ENCODE data around the gene KLF13. TPM values are rescaled to one million over a fixed set of nuclear protein-coding genes. Genes with fewer than 3 reads are reported as not detected.

Gene KLF13
- total and polyA plus RNA-seq, 2 experiments from 2014 or later = 23.5 to 28.6 TPM

DNA sequence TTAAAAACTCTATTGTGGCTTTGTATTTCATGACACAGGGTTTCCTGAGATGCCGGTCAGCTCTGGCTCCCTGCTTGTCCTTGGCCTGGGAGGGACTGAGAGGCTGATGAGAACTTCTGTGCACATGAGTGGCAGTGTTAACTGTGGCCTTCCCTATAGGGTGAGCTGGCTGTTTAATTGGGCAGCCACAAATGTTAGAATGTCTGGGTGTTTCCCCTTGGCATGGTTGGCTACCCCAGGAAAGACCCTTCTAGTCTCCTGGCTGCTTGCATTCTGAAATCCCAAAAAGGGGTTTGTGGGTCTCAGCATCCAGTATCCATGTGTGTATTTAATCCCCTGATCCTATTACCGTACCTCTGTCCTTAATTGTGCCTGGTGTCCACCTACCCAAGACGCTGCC is 3.0 kb upstream of the KLF13 start (continued):
- no peak for TF ChIP-seq ZNF462 (CRISPR knock-in tag; IDR thresholded peaks at IDR 0.05)
- no peak for TF ChIP-seq EZH2 (IDR thresholded peaks at IDR 0.05; ENCODE audit: low read depth, unreplicated experiment)
- no peak for TF ChIP-seq REST (IDR thresholded peaks at IDR 0.05; ENCODE audit: unreplicated experiment)

- Histone ChIP-seq H3K4me3 (no peak overlapping the region), H4K20me1 (replicated peaks; ENCODE audit: insufficient read depth) (peaks cover 4% of the 10 kb centered on the region; the same call in 1 of the 2 replicates), H3K4me2 (no peak overlapping the region), H2AFZ (no peak overlapping the region), H3K4me1 (ENCODE audit: insufficient read depth) (peaks cover 15% of the 10 kb centered on the region; the same call in 1 of the 2 replicates), H3F3A (replicated peaks; ENCODE audit: low read depth) (0 out of 2 replicates have a peak, but pooled peaks cover 4% of the 10 kb centered on the region), H3K27ac (ENCODE audit: low read depth) (no peak overlapping the region), H3K36me3 (ENCODE audit: insufficient read depth) (no peaks in the 10 kb centered on the region), H3K27me3 (ENCODE audit: insufficient read depth) (peaks cover 16% of the 10 kb centered on the region; the same call in 1 of the 2 replicates), H3K79me2 (replicated peaks; ENCODE audit: insufficient read depth) (peaks cover 6% of the 10 kb centered on the region; the same call in 1 of the 2 replicates), H3K9me2 (ENCODE audit: insufficient read depth) (no peaks in the 10 kb centered on the region)
- Mint-ChIP-seq H3K27ac (no peak overlapping the region), H3K27me3 (ENCODE audit: insufficient read depth, low read depth, poor library complexity) (peaks cover 9% of the 10 kb centered on the region), H3K36me3 (ENCODE audit: low read depth) (no peaks in the 10 kb centered on the region; the same call in 2 of the 3 replicates), H3K9me3 (peaks cover 4% of the 10 kb centered on the region; the same call in 1 of the 3 replicates), H3K4me1 (peaks cover 20% of the 10 kb centered on the region), H3K4me3 (no peak overlapping the region)
- ATAC-seq = no peak
- DNase-seq (ENCODE audit: low spot score) = no peak
- no peak for TF ChIP-seq POLR2AphosphoS5 (IDR thresholded peaks at IDR 0.05; ENCODE audit: low read depth)
- no peak for TF ChIP-seq CTCF (conservative IDR thresholded peaks at IDR 0.05; ENCODE audit: low read depth in 2 of 2)
- TF ChIP-seq JUNB (IDR thresholded peaks at IDR 0.05; ENCODE audit: unreplicated experiment) = no peak
- TF ChIP-seq ZNF331 (CRISPR knock-in tag; IDR thresholded peaks at IDR 0.05; ENCODE audit: low read depth) = no peak
- TF ChIP-seq REST (IDR thresholded peaks at IDR 0.05; ENCODE audit: unreplicated experiment) = no peak
- TF ChIP-seq EZH2 (IDR thresholded peaks at IDR 0.05; ENCODE audit: low read depth, unreplicated experiment) = no peak
- TF ChIP-seq EZH2phosphoT487 (IDR thresholded peaks at IDR 0.05; ENCODE audit: unreplicated experiment) = no peak
These were observed 2.4 kb upstream of the KLF13 start for GRCh38 chr15:31324186-31324585.
